Naive thymus-derived CD4-positive, alpha-beta T cell (primary cell): ENCODE results near the gene NAV2. TPM values are rescaled to one million over a fixed set of nuclear protein-coding genes. Genes with fewer than 3 reads are reported as not detected.
"Not testable (repeated sequence)": the region's sequence is repeated elsewhere in the genome, so short reads cannot be mapped to it uniquely, and the experiment has no call there.

Experiments
- ATAC-seq: fragments of 150-1000 bp; cut with Tn5 transposase; 2 replicates; pipeline ENCODE4 v1.10.0; 2021; ENCODE audit warnings: mild to moderate bottlenecking, moderate library complexity
- CTCF ChIA-PET: fragments of 350-600 bp; sonication (Branson Sonifier 250); formaldehyde crosslinking; loops from one replicate; lab custom pipeline; 2021; ENCODE audit warnings: antibody characterized with exemption; lab: Charles Lee
- POLR2A ChIA-PET: fragments of 350-600 bp; sonication (Branson Sonifier 250); formaldehyde crosslinking; loops from one replicate; lab custom pipeline; 2021; ENCODE audit warnings: antibody characterized with exemption, inconsistent platforms; lab: Charles Lee
- DNase-seq, 9 donors: peaks; one replicate each; pipeline versions ENCODE4 v3.0.0 to v3.0.0-alpha.2; 2020 to 2022; ENCODE audit warnings: mixed read lengths in 1 of 9
- H3K27ac ChIP-seq: one replicate; pipeline ENCODE4 v1.7.0; 2013; ENCODE audit warnings: mild to moderate bottlenecking, low read depth, low read length, moderate library complexity
- H3K27me3 ChIP-seq, 2 donors: one replicate each; pipeline ENCODE4 v1.7.0; 2013; ENCODE audit warnings: low read length in 2 of 2, mild to moderate bottlenecking in 2 of 2, moderate library complexity in 2 of 2; ENCODE audit not compliant: control insufficient read depth in 2 of 2, insufficient read depth in 2 of 2
- H3K36me3 ChIP-seq, 3 experiments: 1 replicate in 2 of 3; 2 replicates in 1 of 3; pipeline ENCODE4 v1.7.0; 2013; ENCODE audit warnings: low read length in 3 of 3, mild to moderate bottlenecking in 3 of 3, moderate library complexity in 1 of 3; ENCODE audit not compliant: insufficient read depth in 3 of 3, control insufficient read depth in 2 of 3
- H3K4me1 ChIP-seq, 2 donors: one replicate each; pipeline ENCODE4 v1.7.0; 2013; ENCODE audit warnings: low read length in 2 of 2, mild to moderate bottlenecking in 2 of 2, moderate library complexity in 1 of 2; ENCODE audit not compliant: control insufficient read depth in 2 of 2, insufficient read depth in 2 of 2
- H3K4me3 ChIP-seq: 2 replicates; pipeline ENCODE4 v1.7.0; 2013; ENCODE audit warnings: mild to moderate bottlenecking, low read length
- H3K9me3 ChIP-seq, 3 experiments: 1 replicate in 2 of 3; 2 replicates in 1 of 3; pipeline ENCODE4 v1.7.0; 2013; ENCODE audit warnings: low read length in 3 of 3; ENCODE audit not compliant: control insufficient read depth in 2 of 3
- H3K27ac Mint-ChIP-seq, 9 donors: one replicate each; pipeline ENCODE4 v1.8.0; 2020 to 2022; ENCODE audit warnings: mixed read lengths in 9 of 9, mild to moderate bottlenecking in 8 of 9, moderate library complexity in 5 of 9, inconsistent platforms in 2 of 9
- H3K27me3 Mint-ChIP-seq, 5 donors: one replicate each; pipeline ENCODE4 v1.8.0; 2021 to 2022; ENCODE audit warnings: mixed read lengths in 5 of 5, mild to moderate bottlenecking in 1 of 5
- H3K36me3 Mint-ChIP-seq, 5 donors: one replicate each; pipeline ENCODE4 v1.8.0; 2020 to 2022; ENCODE audit warnings: mixed read lengths in 5 of 5, mild to moderate bottlenecking in 3 of 5, inconsistent platforms in 1 of 5
- H3K4me1 Mint-ChIP-seq, 7 donors: one replicate each; pipeline ENCODE4 v1.8.0; 2020 to 2022; ENCODE audit warnings: mixed read lengths in 7 of 7, mild to moderate bottlenecking in 3 of 7, inconsistent platforms in 1 of 7
- H3K4me3 Mint-ChIP-seq, 10 donors: one replicate each; pipeline ENCODE4 v1.8.0; 2020 to 2022; ENCODE audit warnings: mild to moderate bottlenecking in 10 of 10, mixed read lengths in 10 of 10, moderate library complexity in 6 of 10, inconsistent platforms in 2 of 10
- H3K9me3 Mint-ChIP-seq, 11 donors: one replicate each; pipeline ENCODE4 v1.8.0; 2020 to 2022; ENCODE audit warnings: mixed read lengths in 11 of 11, mild to moderate bottlenecking in 4 of 11, inconsistent platforms in 1 of 11, moderate library complexity in 1 of 11
- intact Hi-C, 2 donors: fragments of 100-400 bp; cut with micrococcal nuclease; formaldehyde crosslinking; loops; one replicate each; pipeline ENCODE4 v1.15.1; 2023
- polyA plus RNA-seq, 2 donors: library from polyadenylated mRNA; unstranded; fragments of 300-500 nt; fragmentation: Illumina TruSeq; gene quantifications; one replicate each; pipeline ENCODE4 v1.2.3, GENCODE V29; 2021
- total RNA-seq, 6 experiments: library from RNA in 5 of 6; stranded (reverse) in 5 of 6; gene quantifications; 1 replicate in 5 of 6; 2 replicates in 1 of 6; pipeline ENCODE4 v1.2.3 and lab custom pipeline; 2021 to 2026

NAV2 gene
- total and polyA plus RNA-seq, 7 experiments from 2014 or later, result 0.24 to 2.2 (median 0.48) TPM; not detected in 2

- peaks cover 4 to 14% (median 8%) of the 10 kb centered on the region in 5 donors for H3K27me3 Mint-ChIP-seq
- intact Hi-C loops, result no loop called here
- no peaks in the 10 kb centered on the region for H3K4me1 Mint-ChIP-seq
- no peaks in the 10 kb centered on the region for H3K36me3 Mint-ChIP-seq
- POLR2A ChIA-PET, result no interaction called here
- no peak for DNase-seq
- no peaks in the 10 kb centered on the region for H3K27me3 ChIP-seq
- H3K4me1 ChIP-seq, result no peaks in the 10 kb centered on the region
- H3K27ac ChIP-seq, result no peak overlapping the region
- no peaks in the 10 kb centered on the region for H3K9me3 ChIP-seq
- H3K4me3 ChIP-seq, result no peak overlapping the region
- no peak overlapping the region for H3K4me3 Mint-ChIP-seq
- CTCF ChIA-PET, result no interaction called here
- no peaks in the 10 kb centered on the region for H3K9me3 Mint-ChIP-seq
- H3K36me3 ChIP-seq, result no peaks in the 10 kb centered on the region
- ATAC-seq, result no peak
- no peak overlapping the region for H3K27ac Mint-ChIP-seq
Observed at GRCh38 chr11:19924311-19924710, 211.7 kb downstream of the NAV2 start.

DNA sequence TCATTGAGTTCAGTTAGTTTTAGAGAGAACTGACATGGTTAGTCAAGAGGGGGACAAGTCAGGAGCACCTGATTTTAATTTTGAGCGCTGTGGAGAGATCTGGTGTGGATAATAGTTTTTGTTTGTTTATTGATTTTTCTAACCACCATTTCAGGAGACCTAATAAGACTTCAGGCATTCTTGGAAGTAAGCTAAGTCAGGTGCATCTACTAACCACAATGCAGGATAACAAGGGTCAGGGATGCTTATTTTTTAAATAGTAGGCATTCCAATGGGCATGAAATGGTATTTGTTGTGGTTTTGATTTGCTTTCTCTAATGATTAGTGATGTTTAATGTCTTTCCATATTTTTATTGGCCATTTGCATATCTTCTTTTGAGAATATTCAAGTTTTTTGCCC lies 212.1 kb downstream of the NAV2 start:
- Histone ChIP-seq H3K27me3 (no peaks in the 10 kb centered on the region), H3K4me3 (no peak overlapping the region), H3K9me3 (no peaks in the 10 kb centered on the region), H3K36me3 (no peaks in the 10 kb centered on the region), H3K27ac (no peak overlapping the region), H3K4me1 (no peaks in the 10 kb centered on the region)
- H3K27me3 Mint-ChIP-seq, result peaks cover 0 to 11% (median 8%) of the 10 kb centered on the region in 5 donors
- no peaks in the 10 kb centered on the region for H3K4me1 Mint-ChIP-seq
- CTCF ChIA-PET, result no interaction called here
- POLR2A ChIA-PET, result no interaction called here
- no peaks in the 10 kb centered on the region for H3K36me3 Mint-ChIP-seq
- DNase-seq (no peak), ATAC-seq (no peak)
- no peak overlapping the region for H3K27ac Mint-ChIP-seq
- intact Hi-C loops, result no loop called here
- H3K9me3 Mint-ChIP-seq, result no peaks in the 10 kb centered on the region
- H3K4me3 Mint-ChIP-seq, result no peak overlapping the region

DNA sequence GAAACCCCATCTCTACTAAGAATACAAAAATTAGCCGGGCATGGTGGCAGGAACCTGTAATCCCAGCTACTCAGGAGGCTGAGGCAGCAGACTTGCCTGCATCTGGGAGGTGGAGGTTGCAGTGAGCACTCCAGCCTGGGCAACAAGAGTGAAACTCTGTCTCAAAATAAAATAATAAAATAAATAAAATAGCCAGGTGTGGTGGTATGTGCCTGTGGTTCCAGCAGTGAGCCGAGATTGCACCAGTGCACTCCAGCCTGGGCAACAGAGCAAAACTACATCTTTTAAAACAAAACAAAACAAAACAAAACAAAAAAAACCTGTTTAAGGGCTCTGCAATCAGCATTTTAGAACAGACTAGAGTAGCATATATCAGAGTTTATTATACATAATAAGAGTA lies 214.8 kb downstream of the NAV2 start:
- POLR2A ChIA-PET, H3K27ac Mint-ChIP-seq, H3K36me3 Mint-ChIP-seq, DNase-seq, H3K4me1 Mint-ChIP-seq, H3K27ac ChIP-seq, H3K27me3 ChIP-seq, H3K4me3 Mint-ChIP-seq, H3K9me3 ChIP-seq, intact Hi-C loops, H3K4me3 ChIP-seq, H3K36me3 ChIP-seq, H3K4me1 ChIP-seq, ATAC-seq, H3K9me3 Mint-ChIP-seq: not testable (repeated sequence)
- CTCF ChIA-PET, result interaction anchor here (0.6 kb wide), 1 partner anchor 143 kb away, joined by 3 read pairs; no protein-coding TSS in a partner anchor
- peaks cover 0 to 11% (median 8%) of the 10 kb centered on the region in 5 donors for H3K27me3 Mint-ChIP-seq

DNA sequence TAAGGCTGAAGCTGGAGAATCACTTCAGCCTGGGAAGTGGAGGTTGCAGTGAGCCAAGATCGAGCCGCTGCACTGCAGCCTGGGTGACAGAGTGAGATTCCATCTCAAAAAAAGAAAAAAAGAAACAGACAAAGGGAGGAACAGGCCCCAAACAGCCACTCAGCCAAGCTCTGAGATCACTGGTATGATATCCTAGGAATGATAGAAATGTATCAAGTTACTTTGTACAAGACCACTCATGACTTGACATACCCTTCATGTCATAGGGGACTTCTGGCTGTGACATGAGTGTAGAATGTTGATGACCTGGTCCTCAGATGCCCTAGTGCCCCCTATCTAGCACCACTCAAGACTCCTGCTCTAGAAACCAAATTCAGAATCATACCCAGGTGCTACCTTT lies 216.5 kb downstream of the NAV2 start:
- H3K4me1 ChIP-seq, result no peaks in the 10 kb centered on the region
- ATAC-seq (no peak), DNase-seq (no peak)
- Mint-ChIP-seq H3K4me3 (no peak overlapping the region), H3K27me3 (peaks cover 0 to 11% (median 6%) of the 10 kb centered on the region in 5 donors), H3K27ac (no peak overlapping the region), H3K9me3 (no peaks in the 10 kb centered on the region), H3K4me1 (no peaks in the 10 kb centered on the region), H3K36me3 (no peaks in the 10 kb centered on the region)
- CTCF ChIA-PET, result no interaction called here
- H3K27me3 ChIP-seq, result no peaks in the 10 kb centered on the region
- intact Hi-C loops, result no loop called here
- no peaks in the 10 kb centered on the region for H3K36me3 ChIP-seq
- H3K27ac ChIP-seq, result no peak overlapping the region
- no peak overlapping the region for H3K4me3 ChIP-seq
- H3K9me3 ChIP-seq, result no peaks in the 10 kb centered on the region
- POLR2A ChIA-PET, result no interaction called here

- ChIA-PET CTCF (no interaction called here), POLR2A (no interaction called here)
- no peaks in the 10 kb centered on the region for H3K36me3 Mint-ChIP-seq
- Histone ChIP-seq H3K9me3 (no peaks in the 10 kb centered on the region), H3K27me3 (no peaks in the 10 kb centered on the region), H3K4me3 (no peak overlapping the region), H3K4me1 (no peaks in the 10 kb centered on the region), H3K27ac (no peak overlapping the region), H3K36me3 (no peaks in the 10 kb centered on the region)
- peaks cover 0 to 7% (median 6%) of the 10 kb centered on the region in 5 donors for H3K27me3 Mint-ChIP-seq
- intact Hi-C loops, result no loop called here
- H3K4me1 Mint-ChIP-seq, result no peaks in the 10 kb centered on the region
- DNase-seq (no peak), ATAC-seq (no peak)
- no peak overlapping the region for H3K27ac Mint-ChIP-seq
- no peak overlapping the region for H3K4me3 Mint-ChIP-seq
- no peaks in the 10 kb centered on the region for H3K9me3 Mint-ChIP-seq
Observed at GRCh38 chr11:19929655-19930054, 217.0 kb downstream of the NAV2 start.

- H3K4me1 Mint-ChIP-seq, result no peaks in the 10 kb centered on the region
- H3K9me3 Mint-ChIP-seq, result no peaks in the 10 kb centered on the region
- H3K4me1 ChIP-seq, result no peaks in the 10 kb centered on the region
- peaks cover 0 to 7% (median 1%) of the 10 kb centered on the region in 5 donors for H3K27me3 Mint-ChIP-seq
- ATAC-seq (no peak), DNase-seq (no peak)
- no peaks in the 10 kb centered on the region for H3K36me3 Mint-ChIP-seq
- H3K36me3 ChIP-seq, result no peaks in the 10 kb centered on the region
- no peak overlapping the region for H3K4me3 Mint-ChIP-seq
- intact Hi-C loops, result no loop called here
- no peaks in the 10 kb centered on the region for H3K27me3 ChIP-seq
- no peaks in the 10 kb centered on the region for H3K9me3 ChIP-seq
- H3K27ac ChIP-seq, result no peak overlapping the region
- POLR2A ChIA-PET, result no interaction called here
- H3K27ac Mint-ChIP-seq, result no peak overlapping the region
- CTCF ChIA-PET, result no interaction called here
- no peak overlapping the region for H3K4me3 ChIP-seq
Observed at GRCh38 chr11:19931141-19931770, 218.6 kb downstream of the NAV2 start.

- intact Hi-C loops, result no loop called here
- Histone ChIP-seq H3K27me3 (no peaks in the 10 kb centered on the region), H3K4me3 (no peak overlapping the region), H3K9me3 (no peaks in the 10 kb centered on the region), H3K36me3 (no peaks in the 10 kb centered on the region), H3K27ac (no peak overlapping the region), H3K4me1 (no peaks in the 10 kb centered on the region)
- ChIA-PET POLR2A (interaction anchor here (0.6 kb wide), 1 partner anchor 373 kb away, joined by 3 read pairs; no protein-coding TSS in a partner anchor), CTCF (no interaction called here)
- Mint-ChIP-seq H3K9me3 (no peaks in the 10 kb centered on the region), H3K4me1 (no peaks in the 10 kb centered on the region), H3K36me3 (no peaks in the 10 kb centered on the region), H3K4me3 (no peak overlapping the region), H3K27ac (no peak overlapping the region), H3K27me3 (peaks cover 0 to 7% (median 0%) of the 10 kb centered on the region in 5 donors)
- ATAC-seq (no peak), DNase-seq (no peak)
Observed at GRCh38 chr11:19931771-19932369, 219.2 kb downstream of the NAV2 start.
